Activated naive CD8-positive, alpha-beta T cell (primary cell): ENCODE results near the gene CST9.
"Not testable (repeated sequence)": the region's sequence is repeated elsewhere in the genome, so short reads cannot be mapped to it uniquely, and the experiment has no call there.

Experiments used
- H3K27ac Mint-ChIP-seq: one replicate; pipeline ENCODE4 v1.8.0; 2021; ENCODE audit warnings: mixed read lengths
- H3K27me3 Mint-ChIP-seq: one replicate; pipeline ENCODE4 v1.8.0; 2021; ENCODE audit warnings: mixed read lengths
- H3K36me3 Mint-ChIP-seq: one replicate; pipeline ENCODE4 v1.8.0; 2021; ENCODE audit warnings: mixed read lengths
- H3K4me1 Mint-ChIP-seq: one replicate; pipeline ENCODE4 v1.8.0; 2021; ENCODE audit warnings: low read depth, mixed read lengths
- H3K4me3 Mint-ChIP-seq: one replicate; pipeline ENCODE4 v1.8.0; 2021; ENCODE audit warnings: mild to moderate bottlenecking, mixed read lengths
- H3K9me3 Mint-ChIP-seq: one replicate; pipeline ENCODE4 v1.8.0; 2021; ENCODE audit warnings: low read depth, mixed read lengths

CST9 gene

DNA sequence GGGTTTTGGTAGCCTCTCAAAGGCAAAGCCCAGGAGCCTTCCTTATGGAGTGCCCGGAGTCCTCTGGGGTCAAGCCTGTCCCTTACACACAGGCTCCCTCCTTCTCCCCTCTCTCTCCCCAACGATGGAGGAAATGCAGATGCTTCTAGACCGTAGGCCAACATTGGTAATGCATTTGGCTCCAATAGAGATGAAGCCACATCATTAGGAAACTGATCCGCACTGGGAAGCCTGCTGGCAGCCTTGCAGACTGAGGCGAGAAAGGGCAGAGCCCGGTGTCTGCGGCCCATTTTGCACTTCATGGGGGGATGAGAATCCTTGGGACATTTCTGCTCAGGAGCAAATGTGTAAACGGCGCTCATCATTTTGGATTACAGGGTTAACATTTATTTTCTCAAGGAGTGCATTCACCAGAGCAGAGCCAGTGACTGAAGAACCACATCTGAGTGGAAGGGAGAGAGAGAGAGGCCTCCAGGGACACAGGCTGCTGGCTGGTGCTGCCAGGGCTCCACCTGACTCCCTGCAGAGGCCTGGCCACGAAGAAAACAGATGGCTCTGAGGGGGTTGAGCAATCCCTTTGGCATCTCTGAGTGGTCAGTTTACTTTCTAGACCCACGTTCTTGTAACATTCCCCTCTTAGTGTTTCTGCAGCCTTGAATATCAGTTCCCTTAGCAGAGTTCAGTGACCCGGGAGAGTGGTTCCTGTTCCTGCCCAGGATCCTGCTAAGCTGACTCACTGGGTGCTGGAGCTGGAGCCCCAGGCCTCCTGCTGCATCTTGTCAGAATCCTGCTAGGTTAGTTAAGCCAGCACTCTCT, 36.4 kb upstream of the CST9 start:
- Mint-ChIP-seq H3K27ac (no peak overlapping the region), H3K4me3 (no peak overlapping the region), H3K27me3 (peaks cover 5% of the 10 kb centered on the region), H3K4me1 (peaks cover 2% of the 10 kb centered on the region), H3K9me3 (no peaks in the 10 kb centered on the region), H3K36me3 (no peaks in the 10 kb centered on the region)

DNA sequence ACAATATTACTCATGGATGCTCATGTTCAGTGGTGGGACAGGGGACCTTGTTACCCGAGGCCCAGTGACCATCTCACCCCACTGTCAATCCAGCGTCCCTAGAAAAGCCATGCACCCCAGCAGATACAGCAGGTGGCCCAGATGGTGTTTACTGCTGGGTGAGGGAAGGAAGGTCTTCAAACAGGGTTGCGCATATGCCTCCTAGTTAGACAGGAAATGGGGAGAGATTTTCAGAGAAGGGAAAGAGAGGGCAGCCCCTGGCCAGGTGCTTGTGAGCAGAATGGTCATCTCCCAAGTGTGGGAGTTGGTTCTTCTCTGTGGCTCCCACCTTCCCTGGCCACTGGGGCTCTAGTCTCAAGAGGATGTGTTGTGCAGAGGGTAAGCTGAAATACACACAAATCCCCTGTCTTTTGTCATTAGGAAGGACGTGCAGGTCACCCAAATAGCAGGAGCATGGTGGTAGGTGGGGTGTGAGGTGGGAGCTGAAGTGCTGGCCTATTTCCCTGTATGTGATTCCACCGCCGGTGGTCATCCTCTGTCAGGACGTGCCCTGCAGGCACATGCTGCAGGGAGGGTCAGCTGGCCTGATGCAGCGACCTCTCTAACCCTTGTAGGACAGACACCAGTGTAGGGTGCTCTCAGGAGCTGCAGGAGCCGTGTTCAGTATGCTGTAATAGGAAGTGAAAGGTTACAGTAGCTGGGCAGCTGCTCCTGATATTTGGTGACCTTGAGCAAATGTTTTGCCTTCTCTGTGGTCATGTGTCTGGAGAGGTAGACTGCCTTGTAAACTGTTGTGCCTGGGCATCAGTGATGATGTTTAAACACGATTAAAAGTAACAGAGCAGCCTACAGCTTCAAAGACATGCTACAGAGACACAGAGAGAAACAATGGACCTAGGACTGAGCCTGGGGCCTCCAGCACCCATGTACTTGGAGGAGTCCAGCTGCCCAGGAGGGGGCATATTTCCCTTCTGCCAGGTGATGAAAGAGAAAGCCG, 35.3 kb upstream of the CST9 start:
- Mint-ChIP-seq H3K27ac (no peak overlapping the region), H3K9me3 (no peaks in the 10 kb centered on the region), H3K4me1 (peaks cover 5% of the 10 kb centered on the region), H3K36me3 (no peaks in the 10 kb centered on the region), H3K27me3 (peaks cover 12% of the 10 kb centered on the region), H3K4me3 (no peak overlapping the region)

DNA sequence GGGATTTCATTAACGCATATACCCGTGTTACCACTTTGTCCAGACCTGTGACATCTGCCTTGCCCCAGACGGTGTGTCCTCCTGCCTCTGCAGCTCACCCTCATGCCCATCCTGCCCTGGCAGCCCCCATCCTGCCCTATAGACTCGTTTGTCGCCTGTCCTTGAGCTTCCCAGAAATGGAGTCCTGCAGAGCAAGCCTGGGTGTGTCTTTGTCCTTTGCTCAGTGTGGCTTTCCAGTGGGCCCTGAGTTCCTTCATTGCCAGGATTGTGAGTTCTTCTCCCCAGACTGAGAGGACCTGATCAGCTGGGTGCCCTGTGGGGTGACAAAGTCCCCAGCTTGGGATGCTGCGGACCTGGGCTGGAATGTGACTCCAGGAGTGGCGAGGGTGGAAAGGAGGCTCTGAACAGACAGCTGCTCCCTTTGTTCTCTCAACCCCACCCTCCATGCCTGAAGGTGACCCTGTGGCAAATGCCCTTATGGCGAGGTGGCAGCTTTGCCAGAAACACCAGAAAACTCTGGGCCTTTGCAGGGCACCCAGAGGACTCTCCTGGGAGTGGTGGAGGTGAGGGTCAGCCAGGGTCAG, 34.4 kb upstream of the CST9 start:
- Mint-ChIP-seq H3K4me1 (peaks cover 5% of the 10 kb centered on the region), H3K4me3 (no peak overlapping the region), H3K27me3 (peaks cover 12% of the 10 kb centered on the region)

DNA sequence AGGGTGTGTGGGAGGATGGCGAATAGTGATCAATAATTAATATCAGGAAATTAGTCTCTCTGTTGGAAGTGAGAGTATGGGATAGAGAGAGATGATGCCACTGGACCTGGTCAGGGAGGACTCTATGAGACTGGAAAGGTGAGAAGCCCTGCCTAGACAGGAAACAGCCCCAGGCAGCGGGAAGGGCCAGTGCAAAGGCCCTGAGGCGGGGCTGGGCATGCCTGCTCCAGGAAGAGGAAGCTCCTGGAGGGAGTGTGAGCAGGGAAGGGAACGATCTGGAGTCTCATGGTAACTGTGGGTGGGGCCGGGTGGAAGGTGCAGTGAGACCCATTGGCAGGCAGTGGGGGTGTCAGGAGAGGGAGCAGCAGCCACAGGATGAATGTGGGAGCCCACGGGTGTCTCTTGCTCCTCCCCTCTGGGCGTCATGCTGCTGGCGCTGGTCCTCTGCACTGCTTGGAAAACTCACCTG, 33.8 kb upstream of the CST9 start:
- no peaks in the 10 kb centered on the region for H3K9me3 Mint-ChIP-seq
- H3K4me3 Mint-ChIP-seq, result no peak overlapping the region
- H3K27me3 Mint-ChIP-seq, result peaks cover 12% of the 10 kb centered on the region
- H3K36me3 Mint-ChIP-seq, result no peaks in the 10 kb centered on the region
- peaks cover 5% of the 10 kb centered on the region for H3K4me1 Mint-ChIP-seq
- H3K27ac Mint-ChIP-seq, result no peak overlapping the region

More for the DNA sequence above, 34.4 kb upstream of the CST9 start:
- no peaks in the 10 kb centered on the region for H3K36me3 Mint-ChIP-seq
- H3K9me3 Mint-ChIP-seq, result no peaks in the 10 kb centered on the region
- no peak overlapping the region for H3K27ac Mint-ChIP-seq

DNA sequence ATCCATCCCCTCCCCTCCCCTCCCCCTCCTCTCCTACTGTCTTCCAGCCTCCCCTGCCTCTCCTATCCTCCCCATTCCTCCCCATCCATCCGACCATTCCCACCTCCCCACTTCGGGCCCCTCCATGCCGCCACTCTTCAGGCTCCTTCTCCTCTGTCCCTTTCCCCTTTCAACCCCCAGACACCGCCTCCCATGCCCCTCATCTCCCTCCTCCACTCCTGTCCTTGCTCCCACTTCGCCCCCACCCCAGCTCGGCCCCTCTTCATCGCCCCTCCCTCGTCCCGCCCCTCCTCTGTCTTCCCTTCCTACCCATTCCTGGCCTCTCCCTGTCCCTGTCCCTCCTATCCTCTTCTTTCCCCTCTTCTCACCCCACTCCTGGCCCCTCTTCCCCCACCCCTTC, 32.6 kb upstream of the CST9 start:
- H3K27ac Mint-ChIP-seq, result no peak overlapping the region
- peaks cover 4% of the 10 kb centered on the region for H3K4me1 Mint-ChIP-seq
- no peaks in the 10 kb centered on the region for H3K36me3 Mint-ChIP-seq
- H3K27me3 Mint-ChIP-seq, result peaks cover 12% of the 10 kb centered on the region
- no peak overlapping the region for H3K4me3 Mint-ChIP-seq
- no peaks in the 10 kb centered on the region for H3K9me3 Mint-ChIP-seq

DNA sequence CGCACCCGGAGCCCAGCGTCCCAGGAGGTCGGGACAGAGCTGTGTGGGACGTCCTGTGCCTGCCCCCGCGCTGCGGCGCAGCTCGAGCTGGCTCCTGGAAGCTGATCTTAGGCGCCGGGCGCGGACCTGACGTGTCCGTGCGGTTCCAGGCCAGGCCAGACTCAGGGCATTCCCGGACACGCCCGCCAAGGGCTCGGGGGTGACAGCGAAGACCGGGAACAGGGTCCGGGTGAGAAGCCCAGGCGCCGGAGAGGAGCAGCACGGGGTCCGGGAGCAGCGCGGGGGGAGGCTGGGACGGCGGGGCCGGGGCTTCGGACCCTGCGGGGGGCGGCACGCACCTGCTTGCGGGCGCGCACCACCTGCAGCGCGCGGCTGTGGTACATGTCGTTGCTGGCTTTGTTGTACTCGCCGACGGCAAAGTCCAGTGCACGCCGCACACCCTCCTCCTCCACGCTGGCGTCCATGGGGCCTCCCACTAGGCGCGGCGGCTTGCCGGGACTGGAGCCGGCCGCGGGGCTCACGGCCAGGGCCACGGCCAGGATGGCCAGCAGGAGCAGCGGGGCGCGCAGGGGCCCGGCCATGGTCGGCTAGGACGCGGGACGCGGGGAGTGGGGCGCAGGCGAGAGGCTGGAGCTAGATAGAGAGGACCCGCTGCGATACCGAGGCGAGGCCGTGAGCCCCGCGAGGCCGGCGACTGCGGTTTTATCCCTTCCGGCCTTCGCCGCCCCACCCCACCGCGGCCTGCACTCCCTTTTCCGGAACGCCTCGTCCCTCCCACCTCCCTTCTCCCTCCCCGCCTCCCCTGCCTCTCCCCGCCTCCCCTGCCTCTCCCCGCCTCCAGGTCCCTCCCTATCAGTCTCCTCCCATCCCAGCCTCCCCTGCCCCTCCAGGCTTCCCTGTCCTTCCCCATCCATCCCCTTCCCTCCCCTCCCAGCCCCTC, 31.8 kb upstream of the CST9 start, which contains the start of gene CST3:
CST3 (minus strand) TSS at position 674 of the 940 bp plus-strand sequence; CDS start at position 581, 93 bp downstream.
- H3K4me1 Mint-ChIP-seq, result peaks cover 4% of the 10 kb centered on the region
- H3K27ac Mint-ChIP-seq, result no peak within 1 kb of the TSS
- H3K9me3 Mint-ChIP-seq, result no peaks in the 10 kb centered on the region
- peaks cover 12% of the 10 kb centered on the region for H3K27me3 Mint-ChIP-seq
- H3K4me3 Mint-ChIP-seq, result no peak within 1 kb of the TSS
- H3K36me3 Mint-ChIP-seq, result no peaks in the 10 kb centered on the region

DNA sequence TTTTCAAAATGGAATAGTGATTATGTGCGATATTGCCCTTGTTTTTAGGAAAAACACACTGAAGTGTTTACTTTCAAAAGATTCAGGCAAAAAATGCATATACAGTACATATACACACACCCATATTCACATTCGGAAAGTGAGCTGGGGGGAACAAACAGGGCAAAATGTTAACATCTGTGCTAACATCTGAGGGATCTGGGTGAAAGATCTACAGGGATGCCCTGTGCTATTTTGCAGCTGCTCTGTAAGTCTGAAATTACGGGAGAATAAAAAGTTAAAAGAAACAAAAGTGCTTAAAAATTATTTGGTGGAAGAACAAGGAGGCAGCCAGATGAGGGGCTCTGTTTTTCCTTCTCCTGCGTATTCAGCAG, 31.2 kb upstream of the CST9 start:
- Mint-ChIP-seq H3K27ac (no peak overlapping the region), H3K36me3 (no peaks in the 10 kb centered on the region), H3K27me3 (peaks cover 12% of the 10 kb centered on the region), H3K4me1 (peaks cover 4% of the 10 kb centered on the region), H3K4me3 (no peak overlapping the region), H3K9me3 (no peaks in the 10 kb centered on the region)

DNA sequence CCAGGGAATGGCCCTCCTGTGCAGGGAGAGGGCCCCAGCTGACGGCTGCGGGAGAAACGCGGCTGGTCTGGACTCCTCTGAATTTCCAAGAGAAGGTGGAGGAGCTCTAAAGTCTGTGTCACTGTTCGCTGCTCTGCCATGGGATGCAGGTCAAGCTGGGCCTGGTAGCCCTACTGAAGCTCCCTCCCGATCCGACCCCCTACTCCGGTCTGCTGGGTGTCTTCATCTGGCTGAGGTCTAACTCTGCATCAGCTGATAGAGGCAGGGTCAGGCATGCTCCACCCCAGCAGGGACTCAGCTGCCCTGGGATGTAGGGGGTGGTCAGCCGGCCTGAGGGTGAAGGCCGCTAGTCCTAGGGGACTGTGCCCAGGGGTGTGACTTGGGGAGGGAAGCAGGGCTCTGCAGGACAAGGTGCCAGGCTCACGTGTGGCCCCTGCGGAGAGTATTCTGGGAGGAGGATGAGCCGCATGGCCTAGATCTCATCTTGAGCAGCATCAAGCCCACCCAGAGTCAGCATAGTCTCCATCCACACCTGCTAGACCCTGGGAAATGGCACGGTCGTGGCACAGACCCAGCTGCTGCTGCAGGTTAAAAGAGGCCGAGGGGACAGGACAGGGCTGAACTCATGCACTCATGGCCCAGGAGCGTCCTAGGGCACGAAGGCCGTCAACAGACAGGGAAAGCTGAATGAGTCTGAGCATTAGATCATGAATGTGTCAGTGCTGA, 30.6 kb upstream of the CST9 start:
- H3K36me3 Mint-ChIP-seq, result no peaks in the 10 kb centered on the region
- no peak overlapping the region for H3K27ac Mint-ChIP-seq

DNA sequence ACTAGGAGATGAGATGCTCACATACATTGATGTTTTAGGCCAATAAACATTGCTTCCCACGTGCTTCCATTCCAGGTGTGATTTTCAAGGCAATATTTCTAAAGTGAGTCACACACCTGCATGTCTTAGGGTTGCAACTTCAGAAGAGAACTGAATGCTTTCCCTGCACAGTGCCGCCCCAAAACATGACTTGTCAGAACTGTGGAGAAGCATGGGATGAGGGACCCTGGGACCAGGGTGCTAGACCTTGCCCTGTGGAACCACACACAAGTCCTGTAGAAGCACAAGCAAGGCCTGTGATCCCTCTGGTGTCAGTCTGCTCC, 30.0 kb upstream of the CST9 start:
- H3K27ac Mint-ChIP-seq, H3K4me3 Mint-ChIP-seq, H3K4me1 Mint-ChIP-seq, H3K36me3 Mint-ChIP-seq, H3K9me3 Mint-ChIP-seq: not testable (repeated sequence)
- peaks cover 12% of the 10 kb centered on the region for H3K27me3 Mint-ChIP-seq

More for the DNA sequence above, 30.6 kb upstream of the CST9 start:
- Mint-ChIP-seq H3K4me3 (no peak overlapping the region), H3K4me1 (peaks cover 4% of the 10 kb centered on the region), H3K9me3 (no peaks in the 10 kb centered on the region), H3K27me3 (peaks cover 12% of the 10 kb centered on the region)

DNA sequence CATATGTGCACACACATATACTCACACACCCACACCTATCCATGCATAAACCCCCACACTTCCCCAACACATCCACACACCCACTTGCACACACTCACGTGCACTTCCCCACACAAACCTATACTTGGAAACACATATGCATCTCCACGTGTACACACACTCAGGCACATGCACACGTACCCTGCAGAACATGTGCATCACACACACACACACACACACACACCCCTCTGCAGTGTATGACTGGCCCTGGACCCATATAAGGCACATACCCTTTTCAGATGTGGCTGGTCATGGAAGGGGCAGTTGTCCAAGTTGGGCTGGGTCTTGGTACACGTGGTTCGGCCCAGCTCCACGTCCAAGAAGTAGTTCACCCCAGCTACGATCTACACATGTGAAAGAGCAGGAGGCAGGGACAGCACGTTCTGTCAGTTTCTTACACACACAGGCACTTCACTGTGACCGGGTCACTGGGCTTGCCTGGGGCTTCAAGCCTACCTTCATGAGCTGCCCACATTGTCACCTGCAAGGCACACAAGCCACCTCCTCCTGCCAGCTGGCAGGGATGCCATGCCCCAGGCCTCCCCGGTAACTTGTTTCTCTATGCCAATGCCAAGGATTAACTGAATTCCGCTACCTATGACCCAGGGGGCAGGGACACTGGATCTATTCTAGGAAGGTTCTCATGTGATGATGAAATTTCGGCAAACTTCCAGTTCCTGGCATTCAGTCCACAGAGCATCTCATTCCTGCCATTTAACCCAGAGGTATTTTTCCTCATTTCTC, 29.5 kb upstream of the CST9 start:
- Mint-ChIP-seq H3K4me3 (no peak overlapping the region), H3K36me3 (no peaks in the 10 kb centered on the region), H3K27ac (no peak overlapping the region), H3K4me1 (peaks cover 4% of the 10 kb centered on the region), H3K9me3 (no peaks in the 10 kb centered on the region), H3K27me3 (peaks cover 12% of the 10 kb centered on the region)

DNA sequence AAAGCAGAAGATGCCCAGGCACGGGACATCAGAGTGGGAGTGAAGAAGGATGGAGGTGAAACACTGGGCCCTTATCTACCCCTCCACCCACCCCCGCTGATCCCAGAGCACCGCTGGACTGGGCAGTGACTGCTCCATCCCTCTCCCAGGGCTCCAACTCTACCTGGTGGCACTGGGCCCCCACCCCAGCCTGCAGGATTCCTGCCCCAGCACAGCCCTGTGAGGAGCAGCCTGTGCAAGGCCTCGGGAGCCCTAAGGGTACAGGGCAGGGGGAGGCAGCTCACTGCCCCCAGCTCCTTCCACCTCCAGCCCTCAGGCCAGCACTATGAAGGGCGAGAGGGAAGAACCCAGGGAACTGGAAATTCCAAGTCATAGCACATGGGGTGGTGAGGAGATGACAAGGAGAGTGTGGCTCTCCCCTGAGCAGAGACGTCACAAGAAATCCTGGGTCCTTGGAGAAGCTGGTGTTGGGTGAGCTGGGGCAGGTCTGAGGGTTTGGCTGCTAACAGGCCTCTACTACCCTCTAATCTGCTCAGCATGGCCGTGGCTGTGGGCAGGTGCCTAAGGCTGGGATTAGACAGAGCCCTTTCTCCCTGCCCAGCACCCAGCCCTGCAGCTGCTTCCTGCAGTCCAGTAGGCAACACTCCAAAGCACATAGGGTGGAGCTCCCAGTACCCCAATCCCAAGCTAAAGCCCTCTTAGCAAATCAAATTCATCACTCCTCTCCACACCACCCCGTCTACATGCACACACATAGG, 28.5 kb upstream of the CST9 start:
- Mint-ChIP-seq H3K36me3 (no peaks in the 10 kb centered on the region), H3K4me1 (peaks cover 4% of the 10 kb centered on the region), H3K9me3 (no peaks in the 10 kb centered on the region), H3K27ac (no peak overlapping the region), H3K27me3 (peaks cover 7% of the 10 kb centered on the region), H3K4me3 (no peak overlapping the region)

DNA sequence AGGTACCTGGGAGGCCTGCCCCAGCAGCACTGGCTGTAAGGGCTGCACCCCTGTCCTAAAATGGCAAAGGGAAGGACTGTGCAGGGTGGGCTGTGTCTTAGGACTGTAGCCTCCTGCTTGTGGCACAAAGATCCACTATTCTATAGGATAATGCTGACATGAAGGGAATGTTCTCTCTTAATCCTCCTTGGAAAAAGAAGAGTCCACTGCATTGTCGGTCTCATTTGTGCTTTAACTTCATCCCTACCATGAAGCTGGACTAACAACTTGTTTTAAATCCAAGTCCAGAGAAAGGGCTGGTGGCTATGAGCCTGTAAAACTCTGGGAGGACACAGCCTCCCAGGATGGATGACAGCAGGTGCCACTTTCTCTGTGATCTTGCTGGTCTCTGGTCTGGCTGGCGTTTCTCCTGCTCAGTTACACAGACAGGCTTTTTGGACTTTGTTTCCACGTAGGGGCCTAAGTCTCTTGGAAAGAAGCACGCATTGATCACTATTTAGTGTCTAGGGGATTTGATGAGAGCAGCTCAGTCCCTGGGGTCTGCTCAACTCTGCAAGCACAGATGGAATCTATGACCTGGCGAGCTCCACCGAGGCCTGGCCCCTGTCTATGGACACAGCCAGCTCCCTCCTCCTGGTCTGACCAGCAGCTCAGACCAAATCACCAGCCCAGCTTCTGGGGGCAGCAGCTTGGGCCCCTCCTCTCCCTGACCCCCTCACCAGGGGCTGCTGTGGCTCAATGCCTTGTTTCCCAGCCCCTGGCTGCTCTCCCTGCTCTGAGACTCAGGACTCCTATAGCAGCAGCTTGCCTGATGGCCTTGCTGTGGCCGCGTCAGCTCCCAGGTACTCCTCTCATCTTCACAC, 27.2 kb upstream of the CST9 start:
- H3K9me3 Mint-ChIP-seq, result no peaks in the 10 kb centered on the region
- peaks cover 7% of the 10 kb centered on the region for H3K27me3 Mint-ChIP-seq
- H3K4me3 Mint-ChIP-seq, result no peak overlapping the region
- no peaks in the 10 kb centered on the region for H3K36me3 Mint-ChIP-seq
- no peak overlapping the region for H3K27ac Mint-ChIP-seq
- peaks cover 4% of the 10 kb centered on the region for H3K4me1 Mint-ChIP-seq
